GM19438 (cell line): Measurements from ENCODE around the gene ADAMTS2.
"Not testable (repeated sequence)": the region's sequence is repeated elsewhere in the genome, so short reads cannot be mapped to it uniquely, and the experiment has no call there.

ENCODE experiments used
- ATAC-seq: cut with Tn5 transposase; IDR thresholded peaks from one replicate; pipeline ENCODE4 v1.9.1; 2021; ENCODE audit warnings: low read depth; ENCODE audit not compliant: unreplicated experiment

Gene ADAMTS2

DNA sequence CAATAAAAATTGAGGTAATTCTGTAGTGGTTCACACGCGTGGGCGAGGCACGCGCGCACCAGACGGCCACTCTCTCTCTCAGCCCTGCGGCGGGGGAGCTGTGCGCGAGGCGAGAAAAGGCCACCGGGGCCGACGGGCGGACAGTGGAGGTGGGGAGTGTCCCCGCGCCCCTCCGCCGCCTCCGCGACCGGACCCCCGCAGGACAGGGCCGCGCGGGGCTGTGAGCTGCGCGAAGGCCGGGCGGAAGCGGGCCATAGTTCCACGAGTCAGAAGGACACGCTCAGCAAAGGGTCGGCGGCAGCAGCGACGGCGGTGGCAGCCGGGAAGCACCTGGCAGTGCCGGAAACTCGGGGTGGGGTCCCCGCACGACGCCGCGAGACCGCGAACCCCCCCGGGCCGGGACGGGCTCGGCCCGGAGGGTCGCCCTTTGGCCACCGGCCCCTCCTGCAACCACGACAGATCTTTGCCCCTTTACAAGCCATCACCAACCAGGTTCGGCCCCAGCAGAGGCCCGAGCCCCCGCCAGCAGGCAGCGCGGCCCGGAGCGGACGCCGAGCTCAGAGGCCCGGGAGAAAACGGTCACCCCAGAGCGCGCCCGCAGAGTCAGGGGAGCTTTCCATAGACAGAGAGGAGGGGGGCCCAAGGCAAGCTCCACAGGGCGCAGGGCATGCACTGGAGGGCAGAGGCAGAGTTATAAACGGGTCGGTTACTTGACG, 224.2 kb downstream of the ADAMTS2 start:
- ATAC-seq = no peak

GRCh38 chr5:179120421-179120861, 224.8 kb downstream of the ADAMTS2 start:
- ATAC-seq = no peak

- no peak for ATAC-seq
Measured at GRCh38 chr5:179119415-179120170, 225.7 kb downstream of the ADAMTS2 start.

DNA sequence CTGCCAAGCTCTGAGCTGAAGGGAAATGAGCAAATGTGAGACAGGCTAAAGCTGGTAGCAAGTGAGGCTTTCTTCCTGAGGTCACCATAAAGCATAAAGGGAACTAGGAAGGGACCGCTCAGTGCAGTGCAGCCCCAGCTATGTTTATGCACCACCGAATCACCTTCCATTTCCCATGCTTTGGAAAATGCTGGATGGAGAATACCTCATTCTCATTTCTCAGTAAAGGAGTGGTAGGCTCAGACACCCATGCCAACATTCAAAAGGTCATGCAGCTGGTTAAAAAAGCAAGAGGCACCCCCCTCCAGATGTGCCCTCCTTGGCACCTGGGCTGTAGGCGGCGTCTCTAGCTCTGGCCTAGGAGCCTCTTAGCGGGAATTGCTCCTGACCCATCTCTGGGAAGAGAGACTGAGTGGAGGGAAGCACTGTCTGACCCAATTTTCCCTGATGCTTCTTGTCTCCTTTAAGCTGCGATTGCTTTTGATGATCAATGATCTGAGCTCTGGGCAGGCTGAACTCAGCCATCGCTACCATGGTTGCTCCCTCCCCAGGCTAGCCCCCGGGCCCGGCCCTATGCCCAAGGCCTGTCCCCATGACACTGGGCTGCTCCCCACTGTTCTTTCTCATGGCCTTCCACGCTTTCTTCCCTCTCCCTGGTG, 226.4 kb downstream of the ADAMTS2 start:
- no peak for ATAC-seq

DNA sequence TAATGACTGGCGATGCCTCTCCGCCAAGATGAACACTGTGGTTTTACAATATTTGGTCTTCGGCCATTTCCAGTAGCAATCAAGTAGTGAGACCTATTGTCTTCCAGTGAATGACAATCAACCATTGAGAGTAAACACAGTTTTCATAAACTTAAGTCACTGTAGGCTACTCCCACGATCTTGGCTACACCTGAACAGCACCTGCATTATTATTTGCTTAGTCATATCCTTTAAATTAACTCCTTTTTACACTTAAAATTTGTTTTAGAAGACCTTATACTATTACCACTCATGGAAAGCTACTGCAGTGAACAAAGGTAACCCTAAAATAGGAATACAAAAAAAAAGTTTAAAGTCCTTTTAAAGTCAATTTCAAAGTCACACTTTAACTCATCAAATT, 226.9 kb downstream of the ADAMTS2 start:
- ATAC-seq = no peak

GRCh38 chr5:179115845-179116524, 229.3 kb downstream of the ADAMTS2 start:
- no peak for ATAC-seq

DNA sequence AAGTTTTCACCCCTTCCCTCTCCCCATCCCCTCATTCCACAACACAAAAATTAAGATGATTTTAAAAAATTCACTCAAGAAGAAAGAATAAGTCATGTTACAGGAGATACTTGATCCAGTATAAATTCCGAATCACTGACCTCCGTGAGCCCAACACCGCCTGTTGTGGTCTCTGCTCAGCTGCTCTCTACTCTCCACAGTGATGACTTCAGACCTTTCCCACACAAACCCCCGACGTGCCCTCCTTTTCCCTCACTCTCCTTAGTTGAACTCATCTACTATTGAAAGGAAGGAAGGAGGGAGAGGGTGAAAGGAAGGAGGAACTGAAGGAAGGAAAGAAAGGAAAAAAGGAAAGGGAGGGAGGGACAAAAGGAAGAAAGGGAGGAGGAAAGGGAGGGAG, 230.0 kb downstream of the ADAMTS2 start:
- ATAC-seq = no peak

DNA sequence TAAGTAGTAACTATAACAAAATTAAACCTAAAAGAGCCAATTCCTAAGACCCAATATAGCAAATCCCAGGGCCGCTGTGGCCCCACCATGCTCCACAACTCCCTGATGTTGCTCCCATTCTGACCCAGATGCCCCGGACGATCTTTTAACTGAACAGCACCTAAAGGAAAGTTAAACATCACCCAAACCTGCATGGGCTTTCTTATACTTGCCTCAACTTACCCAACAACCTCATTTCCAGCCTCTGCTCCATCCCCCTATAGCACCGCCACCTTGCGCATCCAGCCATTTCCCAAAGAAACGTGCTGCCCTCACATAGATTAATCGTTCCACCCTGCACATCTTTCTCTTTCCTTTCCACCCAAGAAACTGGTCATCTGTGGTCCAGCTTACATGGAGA, 230.5 kb downstream of the ADAMTS2 start:
- ATAC-seq = no peak

DNA sequence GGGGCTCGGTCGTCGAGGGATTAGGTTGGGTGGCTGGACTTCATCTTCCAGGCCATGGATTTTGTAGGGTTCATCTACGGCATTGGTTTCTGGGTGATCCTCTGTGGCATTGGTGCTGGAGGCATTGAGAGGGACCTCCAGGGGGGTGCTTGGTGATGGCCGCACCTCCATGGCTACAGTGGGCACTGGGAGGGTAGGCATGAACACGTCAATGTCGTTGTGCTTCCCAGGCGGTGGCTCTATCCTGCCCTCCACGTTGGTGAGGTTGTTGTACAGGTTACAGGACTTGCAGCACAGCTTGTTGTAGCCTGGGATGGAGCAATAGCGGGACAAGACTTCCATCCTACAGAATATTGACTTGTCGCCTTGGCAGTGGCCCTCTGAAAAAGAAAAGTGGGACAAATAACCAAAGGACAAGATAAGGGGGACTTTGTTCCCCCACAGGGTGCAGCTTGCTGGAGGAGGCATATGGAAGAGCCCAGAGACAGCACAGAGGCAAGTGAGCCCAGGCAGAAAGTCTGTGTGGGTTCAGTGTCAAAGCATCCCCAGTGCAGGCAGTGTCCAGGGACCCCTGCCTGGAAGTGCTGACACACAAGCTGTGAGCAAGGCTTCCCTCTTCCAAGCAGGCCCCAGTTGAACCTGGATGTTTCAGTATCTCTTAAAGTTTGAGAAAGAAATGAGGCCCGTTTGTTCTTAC, 231.2 kb downstream of the ADAMTS2 start:
- no peak for ATAC-seq

- no peak for ATAC-seq
Measured at GRCh38 chr5:179113143-179113530, 232.1 kb downstream of the ADAMTS2 start.

GRCh38 chr5:179112469-179113142, 232.7 kb downstream of the ADAMTS2 start:
- ATAC-seq = no peak

GRCh38 chr5:179111267-179112207, 233.7 kb downstream of the ADAMTS2 start:
- no peak for ATAC-seq

- ATAC-seq = no peak
Measured at GRCh38 chr5:179110528-179110927, 234.7 kb downstream of the ADAMTS2 start.

DNA sequence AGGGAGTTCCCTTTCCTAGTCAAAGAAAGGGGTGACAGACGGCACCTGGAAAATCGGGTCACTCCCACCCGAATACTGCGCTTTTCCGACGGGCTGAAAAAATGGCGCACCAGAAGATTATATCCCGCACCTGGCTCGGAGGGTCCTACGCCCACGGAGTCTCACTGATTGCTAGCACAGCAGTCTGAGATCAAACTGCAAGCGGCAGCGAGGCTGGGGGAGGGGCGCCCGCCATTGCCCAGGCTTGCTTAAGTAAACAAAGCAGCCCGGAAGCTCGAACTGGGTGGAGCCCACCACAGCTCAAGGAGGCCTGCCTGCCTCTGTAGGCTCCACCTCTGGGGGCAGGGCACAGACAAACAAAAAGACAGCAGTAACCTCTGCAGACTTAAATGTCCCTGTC, 244.0 kb downstream of the ADAMTS2 start:
- ATAC-seq = not testable (repeated sequence)

GRCh38 chr5:179089502-179089901, 255.8 kb downstream of the ADAMTS2 start:
- no peak for ATAC-seq

- ATAC-seq = no peak
Measured at GRCh38 chr5:179080724-179081123, 264.5 kb downstream of the ADAMTS2 start.

DNA sequence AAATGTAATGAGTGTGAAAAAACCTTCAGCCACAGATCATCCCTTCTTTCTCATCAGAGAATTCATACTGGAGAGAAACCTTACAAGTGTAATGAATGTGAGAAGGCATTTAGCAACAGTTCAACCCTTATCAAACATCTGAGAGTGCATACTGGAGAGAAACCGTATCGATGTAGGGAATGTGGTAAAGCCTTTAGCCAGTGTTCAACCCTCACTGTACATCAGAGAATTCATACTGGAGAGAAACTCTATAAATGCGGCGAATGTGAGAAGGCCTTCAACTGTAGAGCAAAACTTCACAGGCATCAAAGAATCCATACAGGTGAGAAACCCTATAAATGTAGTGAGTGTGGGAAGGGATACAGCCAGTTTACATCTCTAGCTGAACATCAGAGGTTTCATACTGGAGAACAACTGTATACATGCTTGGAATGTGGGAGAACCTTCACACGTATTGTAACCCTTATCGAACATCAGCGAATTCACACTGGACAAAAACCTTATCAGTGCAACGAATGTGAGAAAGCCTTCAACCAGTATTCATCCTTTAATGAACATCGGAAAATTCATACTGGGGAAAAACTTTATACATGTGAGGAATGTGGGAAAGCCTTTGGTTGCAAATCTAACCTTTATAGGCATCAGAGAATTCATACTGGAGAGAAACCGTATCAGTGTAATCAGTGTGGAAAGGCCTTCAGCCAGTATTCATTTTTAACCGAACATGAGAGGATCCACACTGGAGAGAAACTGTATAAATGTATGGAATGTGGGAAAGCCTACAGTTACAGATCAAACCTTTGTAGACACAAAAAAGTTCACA, 265.9 kb downstream of the ADAMTS2 start:
- no peak for ATAC-seq

DNA sequence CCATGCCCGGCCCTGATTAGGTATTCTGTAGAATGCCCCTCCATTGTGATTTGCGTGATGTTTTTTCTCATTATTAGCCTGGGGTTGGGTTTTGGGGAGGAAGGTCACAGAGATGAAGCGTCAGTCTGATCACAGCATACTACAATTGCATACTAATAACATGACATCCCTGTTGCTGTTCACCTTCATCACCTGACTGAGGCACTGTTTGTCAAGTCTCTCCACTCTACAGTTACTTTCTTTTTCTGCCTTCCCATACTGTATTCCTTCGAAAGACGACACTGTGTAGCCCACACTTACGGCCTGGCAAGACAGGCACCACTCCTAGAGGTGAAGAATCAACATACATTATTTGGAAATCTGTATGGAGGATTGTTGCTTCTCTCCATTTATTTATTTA, 279.6 kb downstream of the ADAMTS2 start:
- ATAC-seq = no peak
